Skeletal muscle tissue (tissue), 4 donors: Measurements from ENCODE around the gene GATA2. TPM values are rescaled to one million over a fixed set of nuclear protein-coding genes. Genes with fewer than 3 reads are reported as not detected.

Experiments
- H3K27ac ChIP-seq: one replicate; pipeline ENCODE4 v1.7.0; 2013; ENCODE audit warnings: mild to moderate bottlenecking, low read depth, low read length, inconsistent platforms
- H3K27me3 ChIP-seq, 3 donors: one replicate each; pipeline ENCODE4 v1.7.0; 2013; ENCODE audit warnings: low read length in 3 of 3; ENCODE audit not compliant: control insufficient read depth in 3 of 3, insufficient read depth in 3 of 3
- H3K36me3 ChIP-seq, 3 donors: one replicate each; pipeline ENCODE4 v1.7.0; 2013; ENCODE audit warnings: low read length in 3 of 3; ENCODE audit not compliant: control insufficient read depth in 3 of 3, insufficient read depth in 3 of 3
- H3K4me1 ChIP-seq, 3 donors: one replicate each; pipeline ENCODE4 v1.7.0; 2013; ENCODE audit warnings: low read length in 3 of 3, mild to moderate bottlenecking in 3 of 3; ENCODE audit not compliant: control insufficient read depth in 3 of 3, insufficient read depth in 3 of 3
- H3K4me3 ChIP-seq, 3 donors: one replicate each; pipeline ENCODE4 v1.7.0; 2013; ENCODE audit warnings: low read length in 3 of 3
- H3K9ac ChIP-seq, 3 donors: one replicate each; pipeline ENCODE4 v1.7.0; 2013; ENCODE audit warnings: low read length in 3 of 3, mild to moderate bottlenecking in 3 of 3, moderate library complexity in 2 of 3, low read depth in 1 of 3
- H3K9me3 ChIP-seq, 3 donors: one replicate each; pipeline ENCODE4 v1.7.0; 2013; ENCODE audit warnings: low read length in 3 of 3; ENCODE audit not compliant: control insufficient read depth in 3 of 3
- total RNA-seq: library from RNA; depleted of rRNA; stranded (reverse); fragments of >200 nt; gene quantifications from one replicate; pipeline ENCODE4 v1.2.3, GENCODE V29; 2014
- donor health status: Osteomylitis.

The GATA2 gene
- total RNA-seq, 1 donor from 2014 or later, result 0.52 TPM

DNA sequence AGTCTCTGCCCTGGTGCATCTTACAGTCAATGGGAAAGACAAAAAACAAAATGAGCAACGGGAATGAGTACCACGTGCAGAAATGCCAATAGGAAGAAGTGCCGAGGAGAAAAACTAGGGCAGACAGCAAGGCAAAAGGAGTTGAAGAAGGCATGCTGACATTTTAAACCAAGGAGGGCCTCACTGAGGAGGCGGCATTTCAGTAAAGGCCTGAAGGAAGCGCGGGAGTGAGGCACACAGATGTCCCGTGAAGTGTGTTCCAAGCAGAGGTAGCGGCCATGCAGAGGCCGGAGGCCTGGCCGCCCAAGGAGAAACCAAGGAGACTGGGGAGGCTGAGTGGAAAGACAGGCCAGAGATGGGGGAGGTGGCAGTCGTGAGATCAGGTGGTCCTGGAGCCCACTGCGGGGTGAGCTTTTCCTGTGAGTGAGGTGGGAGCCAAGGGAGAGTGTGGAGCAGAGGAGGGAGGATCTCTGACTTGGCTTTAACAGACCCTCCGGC lies 61.1 kb downstream of the GATA2 start:
- no peak overlapping the region for H3K9ac ChIP-seq
- H3K4me3 ChIP-seq, result no peak overlapping the region
- peaks cover 0 to 6% (median 3%) of the 10 kb centered on the region in 3 donors for H3K4me1 ChIP-seq
- H3K36me3 ChIP-seq, result no peaks in the 10 kb centered on the region
- H3K9me3 ChIP-seq, result no peaks in the 10 kb centered on the region
- no peak overlapping the region for H3K27ac ChIP-seq
- H3K27me3 ChIP-seq, result peaks cover 48 to 54% (median 50%) of the 10 kb centered on the region in 3 donors

DNA sequence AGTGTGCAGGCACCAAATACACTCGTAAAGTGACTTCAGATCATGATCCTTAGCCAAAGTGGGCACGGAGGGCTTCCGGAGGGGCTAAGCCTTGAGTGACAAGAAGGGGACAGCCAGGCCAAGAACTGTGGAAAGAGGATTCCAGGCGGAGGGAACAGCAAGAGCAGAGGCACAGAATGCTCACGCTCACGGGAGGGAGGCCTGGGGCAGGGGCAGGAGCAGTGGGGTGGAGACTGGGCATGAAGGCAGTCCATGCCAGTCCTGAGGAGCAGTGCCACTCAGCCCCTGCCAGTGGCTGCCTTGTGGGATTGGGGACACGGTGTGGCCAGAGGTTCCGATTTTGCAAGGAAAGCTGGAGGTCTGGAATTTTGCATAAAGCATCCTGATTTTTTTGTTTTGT lies 62.3 kb downstream of the GATA2 start:
- Histone ChIP-seq H3K36me3 (no peaks in the 10 kb centered on the region), H3K27ac (no peak overlapping the region), H3K9ac (no peak overlapping the region), H3K4me3 (no peak overlapping the region), H3K4me1 (peaks cover 7 to 12% (median 9%) of the 10 kb centered on the region in 3 donors), H3K9me3 (no peaks in the 10 kb centered on the region), H3K27me3 (peaks cover 42 to 54% (median 46%) of the 10 kb centered on the region in 3 donors)

DNA sequence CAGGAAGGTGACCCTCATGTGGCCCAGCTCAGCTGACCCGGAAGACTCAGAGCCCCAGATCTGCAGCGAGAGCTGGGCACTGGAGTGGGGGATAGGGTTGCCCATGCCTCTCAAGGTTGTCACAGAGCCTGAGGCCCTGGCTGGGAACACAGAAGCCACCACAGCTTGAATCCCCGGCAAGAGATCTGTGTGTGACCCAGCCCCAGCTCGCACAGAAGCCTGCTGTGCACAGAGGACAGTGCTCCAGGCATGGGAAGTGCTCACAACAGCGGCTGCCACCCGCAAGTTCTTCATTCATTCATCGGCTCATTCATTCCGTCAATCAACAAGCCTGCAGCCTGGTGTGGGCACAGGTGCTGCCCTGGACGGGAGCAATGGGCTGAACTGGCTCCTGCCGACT lies 62.7 kb downstream of the GATA2 start:
- peaks cover 40 to 54% (median 43%) of the 10 kb centered on the region in 3 donors for H3K27me3 ChIP-seq

DNA sequence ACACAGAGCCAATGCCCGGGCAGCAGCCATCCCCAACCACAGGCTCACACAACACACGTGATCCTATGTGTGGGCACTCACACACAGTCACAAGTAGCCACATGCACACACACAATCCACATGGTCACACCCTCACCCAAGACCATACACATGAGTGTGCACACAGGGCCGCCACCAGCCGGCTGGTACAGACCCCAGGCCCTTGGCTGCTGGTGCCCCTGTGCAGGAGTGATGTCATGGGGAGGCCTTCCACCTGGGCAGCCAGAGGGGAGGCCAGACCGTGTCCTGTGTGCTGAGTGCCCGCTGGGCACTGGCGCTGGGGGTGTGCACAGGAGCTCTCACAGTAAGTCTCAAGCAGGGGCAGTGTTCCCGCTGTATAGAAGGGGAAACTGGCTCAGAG lies 63.2 kb downstream of the GATA2 start:
- Histone ChIP-seq H3K9ac (no peak overlapping the region), H3K4me1 (peaks cover 9 to 15% (median 11%) of the 10 kb centered on the region in 3 donors), H3K4me3 (no peak overlapping the region), H3K9me3 (no peaks in the 10 kb centered on the region), H3K36me3 (no peaks in the 10 kb centered on the region), H3K27ac (no peak overlapping the region), H3K27me3 (peaks cover 40 to 50% (median 42%) of the 10 kb centered on the region in 3 donors)

More for the DNA sequence above, 62.7 kb downstream of the GATA2 start:
- H3K4me3 ChIP-seq, result no peak overlapping the region
- H3K36me3 ChIP-seq, result no peaks in the 10 kb centered on the region
- H3K9ac ChIP-seq, result no peak overlapping the region
- no peaks in the 10 kb centered on the region for H3K9me3 ChIP-seq
- H3K4me1 ChIP-seq, result peaks cover 9 to 15% (median 11%) of the 10 kb centered on the region in 3 donors
- H3K27ac ChIP-seq, result no peak overlapping the region

Other genes with a start within 250 kb of the GATA2 start
- not detected for gene DNAJB8, start 26.3 kb downstream of the GATA2 start, total RNA-seq
- gene RPN1, start 157.6 kb upstream of the GATA2 start, total RNA-seq, result 159 TPM
- gene RAB7A, start 233.0 kb upstream of the GATA2 start, total RNA-seq, result 37.1 TPM